ENCODE measurements around the gene DLG1.

GRCh38 chr3:197025736-197026480, 272.5 kb downstream of the DLG1 start:
- TF ChIP-seq CTCF (IDR thresholded peaks at IDR 0.05) (no peak), POLR2A (IDR thresholded peaks at IDR 0.05) (no peak)

All from stomach (tissue), 4 donors.